K562 (cell line): ENCODE results near the gene MRGPRF. TPM values are rescaled to one million over a fixed set of nuclear protein-coding genes. Genes with fewer than 3 reads are reported as not detected.

Experiments
- ATAC-seq: fragments of 200-7000 bp; cut with Tn5 transposase; 3 replicates; pipeline ENCODE4 v1.9.1; 2020; ENCODE audit warnings: moderate library complexity
- BruUV-seq: library from RNA; stranded (reverse); fragments of 400-500 nt; replicated peaks from 2 replicates; lab custom pipeline; 2021; lab: Mats Ljungman, UMichigan
- CTCF ChIA-PET: fragments of 300-600 bp; formaldehyde crosslinking; extraction: SDS; loops from one replicate; lab custom pipeline; 2021; ENCODE audit warnings: low intra/inter-chr PET ratio; lab: Yijun Ruan, JAX
- POLR2A ChIA-PET: fragments of 300-600, 350-650 bp; sonication (Branson Sonifier 250); formaldehyde crosslinking; extraction: SDS; loops from one replicate; lab custom pipeline; 2021; ENCODE audit warnings: antibody characterized with exemption, inconsistent platforms; lab: Yijun Ruan, JAX
- DNase-seq, 4 experiments: peaks; one replicate each; pipeline versions ENCODE4 v3.0.0 to v3.0.0-alpha.2; 2011 to 2018; ENCODE audit warnings: low spot score in 3 of 4, mixed read lengths in 3 of 4; ENCODE audit errors: extremely low read depth in 1 of 4
- FAIRE-seq: peaks from 2 replicates; lab custom pipeline; 2011; peaks lifted over from hg19 to GRCh38; lab: Jason Lieb, UNC
- H2AFZ ChIP-seq: 2 replicates; pipeline ENCODE4 v1.6.0; 2011; ENCODE audit warnings: low read depth, low read length, control low read depth, inconsistent platforms
- H3K27ac ChIP-seq: fragments of 200-600 bp; 3 replicates; pipeline ENCODE4 v1.8.0; 2011; ENCODE audit warnings: low read depth, mild to moderate bottlenecking, control low read depth, inconsistent platforms, low read length, moderate library complexity, mixed read lengths; ENCODE audit errors: extremely low read depth
- H3K27me3 ChIP-seq, 2 experiments: fragments of 300-600 bp in 1 of 2; 2 replicates in 1 of 2; 3 replicates in 1 of 2; pipeline versions ENCODE4 v1.6.0 to v1.8.0; 2011; ENCODE audit warnings: inconsistent platforms in 2 of 2, low read length in 2 of 2, mild to moderate bottlenecking in 1 of 2, mixed read lengths in 1 of 2, moderate library complexity in 1 of 2; ENCODE audit not compliant: control insufficient read depth in 2 of 2, insufficient read depth in 2 of 2
- H3K36me3 ChIP-seq: fragments of 300-600 bp; 3 replicates; pipeline ENCODE4 v1.8.0; 2011; ENCODE audit warnings: mild to moderate bottlenecking, low read length, inconsistent platforms; ENCODE audit not compliant: control insufficient read depth, insufficient read depth
- H3K4me1 ChIP-seq, 2 experiments: fragments of 200-600 bp in 1 of 2; replicated peaks in 1 of 2; 2 replicates in 1 of 2; 3 replicates in 1 of 2; pipeline versions ENCODE4 v1.5.1 to v1.8.0; 2011; ENCODE audit warnings: inconsistent platforms in 2 of 2, low read length in 2 of 2, mild to moderate bottlenecking in 1 of 2, mixed read lengths in 1 of 2, moderate library complexity in 1 of 2; ENCODE audit not compliant: control insufficient read depth in 2 of 2, insufficient read depth in 2 of 2
- H3K4me2 ChIP-seq: 2 replicates; pipeline ENCODE4 v1.6.1; 2011; ENCODE audit warnings: low read length, control low read depth, inconsistent platforms, mixed read lengths; ENCODE audit not compliant: insufficient read depth
- H3K4me3 ChIP-seq: fragments of 200-600 bp; sonication (generic), shearing (Covaris generic); 2 replicates; pipeline ENCODE4 v1.5.1; 2016; ENCODE audit warnings: control low read depth, inconsistent platforms
- H3K79me2 ChIP-seq: fragments of 200-600 bp; 3 replicates; pipeline ENCODE4 v1.8.0; 2011; ENCODE audit warnings: low read length, inconsistent platforms; ENCODE audit not compliant: control insufficient read depth, insufficient read depth
- H3K9ac ChIP-seq, 2 experiments: 2 replicates each; pipeline versions ENCODE4 v1.6.0 to v1.6.1; 2011; ENCODE audit warnings: low read depth in 2 of 2, low read length in 2 of 2, control low read depth in 1 of 2, inconsistent platforms in 1 of 2, mild to moderate bottlenecking in 1 of 2, mixed read lengths in 1 of 2; ENCODE audit not compliant: insufficient read depth in 1 of 2
- H3K9me1 ChIP-seq: one replicate; pipeline ENCODE4 v1.6.0; 2011; ENCODE audit warnings: inconsistent platforms, mild to moderate bottlenecking, low read length, moderate library complexity; ENCODE audit not compliant: control insufficient read depth, insufficient read depth
- H3K9me3 ChIP-seq: replicated peaks from 2 replicates; pipeline ENCODE4 v1.5.1; 2011; ENCODE audit warnings: low read depth, low read length, inconsistent platforms; ENCODE audit not compliant: control insufficient read depth, insufficient read depth
- H4K20me1 ChIP-seq: replicated peaks from 2 replicates; pipeline ENCODE4 v1.6.1; 2011; ENCODE audit warnings: low read length, inconsistent platforms, mixed read lengths; ENCODE audit not compliant: control insufficient read depth, insufficient read depth
- BCLAF1 ChIP-seq, 2 experiments: fragments of 450-650 bp in 1 of 2; IDR thresholded peaks; 2 replicates each; pipeline ENCODE4 v1.6.1; 2011 to 2017; ENCODE audit warnings: low read depth in 2 of 2, antibody characterized with exemption in 1 of 2, borderline replicate concordance in 1 of 2, low read length in 1 of 2, mild to moderate bottlenecking in 1 of 2, mixed read lengths in 1 of 2; ENCODE audit not compliant: control insufficient read depth in 1 of 2
- CHD1 ChIP-seq: fragments of 200-600 bp; sonication (generic); IDR thresholded peaks from one replicate; pipeline ENCODE4 v1.6.1; 2012; ENCODE audit warnings: mild to moderate bottlenecking, moderate library complexity, low read length, inconsistent platforms
- FOXP1 ChIP-seq: sonication (generic); formaldehyde crosslinking; IDR thresholded peaks from 2 replicates; pipeline ENCODE4 v1.8.0; 2022; ENCODE audit warnings: mild to moderate bottlenecking, missing genetic modification reagents
- HNRNPH1 ChIP-seq: fragments of 200-400 bp; formaldehyde crosslinking; optimal IDR thresholded peaks from 2 replicates; pipeline ENCODE3; 2017; ENCODE audit warnings: low read depth, mild to moderate bottlenecking, low read length, moderate library complexity
- NFXL1 ChIP-seq: fragments of 450-650 bp; formaldehyde crosslinking; IDR thresholded peaks from 2 replicates; pipeline ENCODE4 v1.4.0; 2021; ENCODE audit warnings: mild to moderate bottlenecking
- SMARCE1 ChIP-seq: fragments of 450-650 bp; IDR thresholded peaks from 2 replicates; pipeline ENCODE4 v1.7.1; 2016; ENCODE audit warnings: mild to moderate bottlenecking
- SNAPC5 ChIP-seq: fragments of 250-450 bp; sonication (Bioruptor Pico); IDR thresholded peaks from 2 replicates; pipeline ENCODE4 v1.8.0; 2021; ENCODE audit warnings: moderate library complexity, mild to moderate bottlenecking, inconsistent platforms
- SNIP1 ChIP-seq: fragments of 450-650 bp; IDR thresholded peaks from 2 replicates; pipeline ENCODE4 v1.7.1; 2017; ENCODE audit warnings: low read depth, mild to moderate bottlenecking
- TAF1 ChIP-seq: IDR thresholded peaks from 2 replicates; pipeline ENCODE4 v1.6.1; 2011; ENCODE audit warnings: mild to moderate bottlenecking, low read length, moderate library complexity; ENCODE audit not compliant: insufficient read depth, control insufficient read depth, severe bottlenecking; ENCODE audit errors: extremely low read depth
- XRCC5 ChIP-seq: fragments of 200-400 bp; formaldehyde crosslinking; IDR thresholded peaks from 2 replicates; pipeline ENCODE4 v1.6.1; 2017; ENCODE audit warnings: low read depth, mild to moderate bottlenecking, low read length
- ZNF146 ChIP-seq: IDR thresholded peaks from one replicate; pipeline ENCODE4 v1.6.1; 2018; ENCODE audit warnings: missing compliant biosample characterization; ENCODE audit not compliant: unreplicated experiment
- ZNF384 ChIP-seq: IDR thresholded peaks from 2 replicates; pipeline ENCODE4 v1.6.1; 2012; ENCODE audit warnings: low read depth, low read length, improper control_type of control experiment
- ZNF583 ChIP-seq: fragments of 250-450 bp; sonication (Bioruptor Pico); IDR thresholded peaks from 2 replicates; pipeline ENCODE4 v1.4.0; 2020
- ZNF584 ChIP-seq: fragments of 200-800 bp; sonication (Bioruptor generic); IDR thresholded peaks from 2 replicates; pipeline ENCODE4 v1.6.1; 2016; ENCODE audit warnings: low read depth, mild to moderate bottlenecking, missing genetic modification characterization, missing compliant biosample characterization
- WGBS: fragments of 100-300 bp; shearing (Covaris generic); methylation state at CpG from one replicate; pipeline ENCODE4 v1.1.6; 2016; ENCODE audit warnings: low coverage, mixed read lengths; ENCODE audit not compliant: insufficient coverage; ENCODE audit errors: missing lambda C conversion rate; 5-methylcytosine and 5-hydroxymethylcytosine counted together
- in situ Hi-C: fragments of 300-500 bp; cut with MboI; formaldehyde crosslinking; loops from 4 replicates; pipeline ENCODE4 v1.15.0; 2018; ENCODE audit warnings: inconsistent platforms, mixed read lengths
- intact Hi-C: fragments of 100-400 bp; cut with micrococcal nuclease; formaldehyde crosslinking; loops from 2 replicates; pipeline ENCODE4 v1.14.2; 2022
- polyA plus RNA-seq, 8 experiments: library from polyadenylated mRNA; depleted of rRNA in 4 of 8; stranded (reverse) in 5 of 8; unstranded in 3 of 8; fragments of >200 nt; fragmentation: Nextera tagmentation in 2 of 8; fragmentation: Illumina TruSeq in 1 of 8; extraction: Ambion mirVana in 2 of 8; extraction: Trizol in 1 of 8; gene quantifications; 2 replicates each; pipeline versions ENCODE4 v1.2.1 to v1.2.3, GENCODE V29; 2011 to 2014; ENCODE audit warnings: inconsistent platforms in 1 of 8, missing spikeins in 1 of 8
- total RNA-seq, 7 experiments: library from RNA; depleted of rRNA in 6 of 7; stranded (reverse); fragments of >200 nt in 6 of 7; fragmentation: Illumina TruSeq in 2 of 7; extraction: Trizol in 2 of 7; gene quantifications; 2 replicates each; pipeline versions ENCODE4 v1.2.1 to v1.2.3, GENCODE V29; 2011 to 2021; ENCODE audit warnings: low replicate concordance in 1 of 7

MRGPRF gene
- total and polyA plus RNA-seq, 9 of the 15 experiments (the other 6 are each of a cell fraction or from before 2014, with no cell fraction given), result not detected

- DNase-seq (no peak), FAIRE-seq (no peak), ATAC-seq (no peak)
- Histone ChIP-seq H3K9me3 (0 out of 2 replicates have a peak, but pooled peaks cover 2% of the 10 kb centered on the region), H3K27ac (no peak overlapping the region), H3K36me3 (no peaks in the 10 kb centered on the region), H3K27me3 (peaks cover 25 to 36% of the 10 kb centered on the region in 2 experiments), H3K4me1 (peaks cover 5 to 15% of the 10 kb centered on the region in 2 experiments; a peak in 3 of 5 replicates), H3K4me2 (no peak overlapping the region), H4K20me1 (no peaks in the 10 kb centered on the region), H3K9me1 (no peaks in the 10 kb centered on the region), H3K4me3 (no peak overlapping the region), H2AFZ (no peak overlapping the region), H3K79me2 (no peaks in the 10 kb centered on the region), H3K9ac (no peak overlapping the region)
- POLR2A ChIA-PET, result interaction anchor here (0.6 to 0.8 kb wide), 2 partner anchors 13 to 266 kb away, joined by 3 read pairs; no protein-coding TSS in a partner anchor
- BruUV-seq, result no TSS peak
- in situ Hi-C loops (no loop called here), intact Hi-C loops (no loop called here)
- 3% methylated on average over 13 of the region's 15 CpGs for WGBS
- CTCF ChIA-PET, result interaction anchor here (0.6 kb wide), 1 partner anchor 449 kb away, joined by 4 read pairs; no protein-coding TSS in a partner anchor
- TF ChIP-seq SNIP1 (no peak), ZNF384 (no peak), ZNF584 (CRISPR knock-in tag) (no peak), BCLAF1 (IDR thresholded peaks at IDR 0.05; ENCODE audit: borderline replicate concordance in 1 of 2, control insufficient read depth in 1 of 2, low read depth in 2 of 2, low read length in 1 of 2) (no peak), TAF1 (no peak), XRCC5 (no peak), SMARCE1 (no peak), SNAPC5 (CRISPR knock-in tag) (no peak), ZNF583 (CRISPR knock-in tag) (no peak), CHD1 (no peak), NFXL1 (CRISPR knock-in tag) (no peak), ZNF146 (CRISPR knock-in tag) (no peak), HNRNPH1 (no peak), FOXP1 (CRISPR knock-in tag) (no peak)
Measured at GRCh38 chr11:68978931-68979594, 34.0 kb downstream of the MRGPRF start.
